ENCODE measurements around the gene LRRC37B.
"Not testable (repeated sequence)": the region's sequence is repeated elsewhere in the genome, so short reads cannot be mapped to it uniquely, and the experiment has no call there.

- not testable (repeated sequence) for TF ChIP-seq POLR2A (IDR thresholded peaks at IDR 0.05; ENCODE audit: low read depth, low read length); PAX5 (IDR thresholded peaks at IDR 0.05; ENCODE audit: insufficient read depth, low read length, severe bottlenecking); TAF1 (IDR thresholded peaks at IDR 0.05; ENCODE audit: low read depth, low read length); POLR2AphosphoS5 (IDR thresholded peaks at IDR 0.05; ENCODE audit: low read depth, low read length); POU2F2 (IDR thresholded peaks at IDR 0.05; ENCODE audit: low read depth, low read length)
Observed at GRCh38 chr17:31974269-31975071, 32.7 kb upstream of the LRRC37B start.
